Stimulated activated CD8-positive, alpha-beta memory T cell treated with anti-CD3 and anti-CD28 coated beads, Interleukin-12 subunit alpha, Interleukin-12 subunit beta, amount 100 ng/mL, for 4 hours (primary cell): ENCODE measurements around the gene TP63.
"Not testable (repeated sequence)": the region's sequence is repeated elsewhere in the genome, so short reads cannot be mapped to it uniquely, and the experiment has no call there.

Experiments
- DNase-seq: peaks from one replicate; pipeline ENCODE4 v3.0.0-alpha.2; 2020; ENCODE audit warnings: low read depth

TP63 gene

GRCh38 chr3:189631373-189631408, at the start of gene TP63:
Gene TP63 (plus strand): TSS chr3:189631389. CDS start chr3:189631516, 127 bp downstream.
- no peak for DNase-seq

- DNase-seq = no peak
Observed at GRCh38 chr3:189582179-189582578, 49.0 kb upstream of the TP63 start.

GRCh38 chr3:189584645-189585044, 46.5 kb upstream of the TP63 start:
- DNase-seq = no peak

GRCh38 chr3:189586941-189587663, 44.1 kb upstream of the TP63 start:
- DNase-seq = no peak

GRCh38 chr3:189587664-189588040, 43.5 kb upstream of the TP63 start:
- no peak for DNase-seq

- DNase-seq = no peak
Observed at GRCh38 chr3:189588070-189588469, 43.1 kb upstream of the TP63 start.

- no peak for DNase-seq
Observed at GRCh38 chr3:189588475-189589178, 42.6 kb upstream of the TP63 start.

- DNase-seq = no peak
Observed at GRCh38 chr3:189589179-189589569, 42.0 kb upstream of the TP63 start.

- no peak for DNase-seq
Observed at GRCh38 chr3:189590223-189590622, 41.0 kb upstream of the TP63 start.

- no peak for DNase-seq
Observed at GRCh38 chr3:189593581-189593980, 37.6 kb upstream of the TP63 start.

GRCh38 chr3:189596078-189596979, 34.9 kb upstream of the TP63 start:
- not testable (repeated sequence) for DNase-seq

GRCh38 chr3:189597918-189598317, 33.3 kb upstream of the TP63 start:
- DNase-seq = no peak

GRCh38 chr3:189598530-189599225, 32.5 kb upstream of the TP63 start:
- DNase-seq = no peak

- DNase-seq = no peak
Observed at GRCh38 chr3:189602471-189602870, 28.7 kb upstream of the TP63 start.

GRCh38 chr3:189605717-189606116, 25.5 kb upstream of the TP63 start:
- no peak for DNase-seq

GRCh38 chr3:189606774-189607173, 24.4 kb upstream of the TP63 start:
- DNase-seq = no peak

GRCh38 chr3:189612641-189613040, 18.5 kb upstream of the TP63 start:
- not testable (repeated sequence) for DNase-seq

- no peak for DNase-seq
Observed at GRCh38 chr3:189613122-189613521, 18.1 kb upstream of the TP63 start.

GRCh38 chr3:189621948-189622603, 9.1 kb upstream of the TP63 start:
- no peak for DNase-seq

GRCh38 chr3:189622629-189623028, 8.6 kb upstream of the TP63 start:
- no peak for DNase-seq

- DNase-seq = no peak
Observed at GRCh38 chr3:189624130-189624529, 7.1 kb upstream of the TP63 start.

- DNase-seq = no peak
Observed at GRCh38 chr3:189625071-189625470, 6.1 kb upstream of the TP63 start.
